ENCODE results near the gene PTPN1. TPM values are rescaled to one million over a fixed set of nuclear protein-coding genes. Genes with fewer than 3 reads are reported as not detected.
A peak's percentile ranks its signal among the peaks of the same experiment; 100 is the strongest.

PTPN1 gene
- polyA plus RNA-seq, 3 donors, result 12.4 to 21.4 (median 19.1) TPM

DNA sequence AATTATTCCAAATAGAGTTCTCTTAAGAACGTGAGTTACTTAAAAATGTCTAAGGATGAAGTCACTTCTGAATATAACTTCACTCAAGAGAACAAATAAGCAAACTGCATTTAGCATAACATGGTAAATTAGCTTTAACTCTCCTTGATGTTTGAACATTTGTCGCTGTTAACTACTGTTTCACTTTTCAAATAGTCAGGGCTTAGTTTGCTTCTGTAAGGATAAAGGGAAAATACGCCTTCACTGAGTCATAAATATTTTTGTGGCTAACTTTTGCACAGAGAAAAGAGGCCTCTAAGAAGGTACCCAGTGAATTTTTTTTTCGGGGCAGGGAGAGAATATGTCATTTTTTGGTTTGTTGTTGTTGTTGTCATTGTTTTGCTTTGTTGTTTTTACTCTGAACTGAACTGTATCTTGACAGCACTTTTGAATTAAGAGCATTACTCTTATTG lies 8.1 kb downstream of the PTPN1 start:
- H3K9me3 ChIP-seq (replicated peaks in 1 of 2; ENCODE audit: control insufficient read depth in 1 of 2, insufficient read depth in 1 of 2, low read length in 2 of 2), result no peaks in the 10 kb centered on the region
- Mint-ChIP-seq H3K36me3 (peaks cover 19 to 27% of the 10 kb centered on the region in 2 donors), H3K27ac (peak overlapping the region; percentile 88 to 97 (median 90)), H3K27me3 (ENCODE audit: low read depth in 3 of 3) (no peaks in the 10 kb centered on the region), H3K9me3 (peaks cover 0 to 2% (median 0%) of the 10 kb centered on the region in 7 donors), H3K4me3 (peak overlapping the region; percentile 42 to 83), H3K4me1 (peaks cover 93% of the 10 kb centered on the region)
- peak overlapping the region; percentile 11 for H3K9ac ChIP-seq (ENCODE audit: insufficient read depth, low read length, poor library complexity, severe bottlenecking)
- H3K79me2 ChIP-seq (ENCODE audit: insufficient read depth, low read length), result peaks cover 94% of the 10 kb centered on the region
- peak overlapping the region; percentile 68 for H3K4me2 ChIP-seq (replicated peaks; ENCODE audit: extremely low read depth, low read length, poor library complexity, severe bottlenecking)
- H3K36me3 ChIP-seq (replicated peaks in 1 of 2; ENCODE audit: control insufficient read depth in 1 of 2, insufficient read depth in 2 of 2, low read length in 2 of 2), result no peaks in the 10 kb centered on the region
- H3K27ac ChIP-seq (ENCODE audit: low read depth in 1 of 2, low read length in 2 of 2), result peak overlapping the region; percentile 53 to 88
- no peak for TF ChIP-seq CTCF (IDR thresholded peaks at IDR 0.05)
- H3K4me3 ChIP-seq (replicated peaks in 1 of 3; ENCODE audit: low read depth in 2 of 3, low read length in 3 of 3), result peak overlapping the region in 1 of 3 experiments; percentile 52
- H2AFZ ChIP-seq (ENCODE audit: insufficient read depth, low read depth, low read length, poor library complexity, severe bottlenecking), result no peak overlapping the region
- intact Hi-C loops (cut with micrococcal nuclease), result no loop called here
- no peaks in the 10 kb centered on the region for H3K27me3 ChIP-seq (ENCODE audit: control insufficient read depth in 2 of 2, insufficient read depth in 2 of 2, low read length in 2 of 2)
- DNase-seq, result peak in 2 of 3 donors; percentile 28 to 59
- H3K4me1 ChIP-seq (ENCODE audit: control insufficient read depth in 1 of 2, insufficient read depth in 2 of 2, low read length in 2 of 2), result peaks cover 89 to 98% of the 10 kb centered on the region in 2 donors
- 0% methylated on average over 1 of the region's 4 CpGs for WGBS (ENCODE audit: insufficient coverage)
- peaks cover 44% of the 10 kb centered on the region for H4K20me1 ChIP-seq (ENCODE audit: insufficient read depth, low read length)

GRCh38 chr20:50519036-50519762 lies 9.0 kb downstream of the PTPN1 start:
- DNase-seq, result peak in 1 of 3 donors; percentile 48
- intact Hi-C loops (cut with micrococcal nuclease), result no loop called here
- peaks cover 0 to 2% (median 0%) of the 10 kb centered on the region in 7 donors for H3K9me3 Mint-ChIP-seq
- H3K4me3 Mint-ChIP-seq, result peak overlapping the region in 1 of 2 donors; percentile 55
- peak overlapping the region; percentile 34 to 88 for H3K27ac ChIP-seq (ENCODE audit: low read depth in 1 of 2, low read length in 2 of 2)
- H3K4me1 Mint-ChIP-seq, result peaks cover 93% of the 10 kb centered on the region
- no peaks in the 10 kb centered on the region for H3K36me3 ChIP-seq (replicated peaks in 1 of 2; ENCODE audit: control insufficient read depth in 1 of 2, insufficient read depth in 2 of 2, low read length in 2 of 2)
- no peak overlapping the region for H3K9ac ChIP-seq (ENCODE audit: insufficient read depth, low read length, poor library complexity, severe bottlenecking)
- H3K79me2 ChIP-seq (ENCODE audit: insufficient read depth, low read length), result peaks cover 94% of the 10 kb centered on the region
- H3K4me1 ChIP-seq (ENCODE audit: control insufficient read depth in 1 of 2, insufficient read depth in 2 of 2, low read length in 2 of 2), result peaks cover 90 to 98% of the 10 kb centered on the region in 2 donors
- peak overlapping the region; percentile 68 for H3K4me2 ChIP-seq (replicated peaks; ENCODE audit: extremely low read depth, low read length, poor library complexity, severe bottlenecking)
- peaks cover 17 to 26% of the 10 kb centered on the region in 2 donors for H3K36me3 Mint-ChIP-seq
- H3K9me3 ChIP-seq (replicated peaks in 1 of 2; ENCODE audit: control insufficient read depth in 1 of 2, insufficient read depth in 1 of 2, low read length in 2 of 2), result no peaks in the 10 kb centered on the region
- H3K27ac Mint-ChIP-seq, result peak overlapping the region; percentile 86 to 92 (median 90)
- peak overlapping the region in 1 of 3 experiments; percentile 52 for H3K4me3 ChIP-seq (replicated peaks in 1 of 3; ENCODE audit: low read depth in 2 of 3, low read length in 3 of 3)
- no peak overlapping the region for H2AFZ ChIP-seq (ENCODE audit: insufficient read depth, low read depth, low read length, poor library complexity, severe bottlenecking)
- H3K27me3 ChIP-seq (ENCODE audit: control insufficient read depth in 2 of 2, insufficient read depth in 2 of 2, low read length in 2 of 2), result no peaks in the 10 kb centered on the region
- no peaks in the 10 kb centered on the region for H3K27me3 Mint-ChIP-seq (ENCODE audit: low read depth in 3 of 3)
- no CpG with 5 or more reads among the region's 5 CpGs for WGBS (ENCODE audit: insufficient coverage)
- peaks cover 52% of the 10 kb centered on the region for H4K20me1 ChIP-seq (ENCODE audit: insufficient read depth, low read length)
- no peak for TF ChIP-seq CTCF (IDR thresholded peaks at IDR 0.05)
